ENCODE results near the gene DUSP28. TPM values are rescaled to one million over a fixed set of nuclear protein-coding genes. Genes with fewer than 3 reads are reported as not detected.

The DUSP28 gene
- total and polyA plus RNA-seq, 10 of the 15 experiments (the other 5 are each of a cell fraction or from before 2014, with no cell fraction given) = 2.5 to 12.5 (median 6.4) TPM

DNA sequence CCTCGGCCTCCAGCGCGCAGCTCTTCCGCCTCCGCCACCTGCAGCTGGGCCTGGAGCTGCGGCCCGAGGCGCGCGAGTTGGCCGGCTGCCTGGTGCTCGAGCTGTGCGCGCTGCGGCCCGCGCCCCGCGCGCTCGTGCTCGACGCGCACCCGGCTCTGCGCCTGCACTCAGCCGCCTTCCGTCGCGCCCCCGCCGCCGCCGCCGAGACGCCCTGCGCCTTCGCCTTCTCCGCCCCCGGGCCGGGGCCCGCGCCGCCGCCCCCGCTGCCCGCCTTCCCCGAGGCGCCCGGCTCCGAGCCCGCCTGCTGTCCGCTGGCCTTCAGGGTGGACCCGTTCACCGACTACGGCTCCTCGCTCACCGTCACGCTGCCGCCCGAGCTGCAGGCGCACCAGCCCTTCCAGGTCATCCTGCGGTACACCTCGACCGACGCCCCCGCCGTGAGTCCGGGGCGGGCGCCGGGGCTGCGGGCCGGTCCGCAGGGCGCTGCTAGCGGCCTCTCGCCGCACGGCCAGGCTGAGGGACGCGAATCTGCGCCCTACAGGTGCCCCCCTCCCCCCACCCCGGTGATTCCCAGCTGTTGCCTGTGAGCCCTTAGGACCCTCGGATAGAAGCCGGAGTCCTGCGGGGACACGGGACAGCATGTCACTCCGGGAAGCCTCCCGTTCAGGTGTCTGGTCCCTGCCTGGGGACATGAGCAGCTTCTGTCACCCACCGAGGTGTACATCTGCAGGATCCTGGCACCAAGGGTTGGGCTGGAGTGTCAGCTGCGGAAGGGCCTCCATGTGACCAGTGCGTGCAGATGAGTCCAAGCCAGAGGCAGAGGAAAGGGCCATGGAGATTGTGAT lies 8.7 kb downstream of the DUSP28 start (continued):
- TF ChIP-seq, protein P1, sequence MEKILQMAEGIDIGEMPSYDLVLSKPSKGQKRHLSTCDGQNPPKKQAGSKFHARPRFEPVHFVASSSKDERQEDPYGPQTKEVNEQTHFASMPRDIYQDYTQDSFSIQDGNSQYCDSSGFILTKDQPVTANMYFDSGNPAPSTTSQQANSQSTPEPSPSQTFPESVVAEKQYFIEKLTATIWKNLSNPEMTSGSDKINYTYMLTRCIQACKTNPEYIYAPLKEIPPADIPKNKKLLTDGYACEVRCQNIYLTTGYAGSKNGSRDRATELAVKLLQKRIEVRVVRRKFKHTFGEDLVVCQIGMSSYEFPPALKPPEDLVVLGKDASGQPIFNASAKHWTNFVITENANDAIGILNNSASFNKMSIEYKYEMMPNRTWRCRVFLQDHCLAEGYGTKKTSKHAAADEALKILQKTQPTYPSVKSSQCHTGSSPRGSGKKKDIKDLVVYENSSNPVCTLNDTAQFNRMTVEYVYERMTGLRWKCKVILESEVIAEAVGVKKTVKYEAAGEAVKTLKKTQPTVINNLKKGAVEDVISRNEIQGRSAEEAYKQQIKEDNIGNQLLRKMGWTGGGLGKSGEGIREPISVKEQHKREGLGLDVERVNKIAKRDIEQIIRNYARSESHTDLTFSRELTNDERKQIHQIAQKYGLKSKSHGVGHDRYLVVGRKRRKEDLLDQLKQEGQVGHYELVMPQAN (conservative IDR thresholded peaks at IDR 0.05) = 0 out of 2 replicates have a peak, but pooled peaks have one; percentile 33
- TF ChIP-seq SIX5 (IDR thresholded peaks at IDR 0.05; ENCODE audit: low read depth, low read length, severe bottlenecking) (no peak), TAF1 (IDR thresholded peaks at IDR 0.05; ENCODE audit: borderline replicate concordance, low read depth, low read length) (0 out of 2 replicates have a peak, but pooled peaks have one; percentile 22), ZNF207 (IDR thresholded peaks at IDR 0.05; ENCODE audit: borderline replicate concordance) (0 out of 2 replicates have a peak, but pooled peaks have one; percentile 43), JUNB (IDR thresholded peaks at IDR 0.05) (no peak)
- TF ChIP-seq, protein P2, sequence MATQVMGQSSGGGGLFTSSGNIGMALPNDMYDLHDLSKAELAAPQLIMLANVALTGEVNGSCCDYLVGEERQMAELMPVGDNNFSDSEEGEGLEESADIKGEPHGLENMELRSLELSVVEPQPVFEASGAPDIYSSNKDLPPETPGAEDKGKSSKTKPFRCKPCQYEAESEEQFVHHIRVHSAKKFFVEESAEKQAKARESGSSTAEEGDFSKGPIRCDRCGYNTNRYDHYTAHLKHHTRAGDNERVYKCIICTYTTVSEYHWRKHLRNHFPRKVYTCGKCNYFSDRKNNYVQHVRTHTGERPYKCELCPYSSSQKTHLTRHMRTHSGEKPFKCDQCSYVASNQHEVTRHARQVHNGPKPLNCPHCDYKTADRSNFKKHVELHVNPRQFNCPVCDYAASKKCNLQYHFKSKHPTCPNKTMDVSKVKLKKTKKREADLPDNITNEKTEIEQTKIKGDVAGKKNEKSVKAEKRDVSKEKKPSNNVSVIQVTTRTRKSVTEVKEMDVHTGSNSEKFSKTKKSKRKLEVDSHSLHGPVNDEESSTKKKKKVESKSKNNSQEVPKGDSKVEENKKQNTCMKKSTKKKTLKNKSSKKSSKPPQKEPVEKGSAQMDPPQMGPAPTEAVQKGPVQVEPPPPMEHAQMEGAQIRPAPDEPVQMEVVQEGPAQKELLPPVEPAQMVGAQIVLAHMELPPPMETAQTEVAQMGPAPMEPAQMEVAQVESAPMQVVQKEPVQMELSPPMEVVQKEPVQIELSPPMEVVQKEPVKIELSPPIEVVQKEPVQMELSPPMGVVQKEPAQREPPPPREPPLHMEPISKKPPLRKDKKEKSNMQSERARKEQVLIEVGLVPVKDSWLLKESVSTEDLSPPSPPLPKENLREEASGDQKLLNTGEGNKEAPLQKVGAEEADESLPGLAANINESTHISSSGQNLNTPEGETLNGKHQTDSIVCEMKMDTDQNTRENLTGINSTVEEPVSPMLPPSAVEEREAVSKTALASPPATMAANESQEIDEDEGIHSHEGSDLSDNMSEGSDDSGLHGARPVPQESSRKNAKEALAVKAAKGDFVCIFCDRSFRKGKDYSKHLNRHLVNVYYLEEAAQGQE (IDR thresholded peaks at IDR 0.05; ENCODE audit: low read depth, low read length) = no peak
- TF ChIP-seq, protein P3, sequence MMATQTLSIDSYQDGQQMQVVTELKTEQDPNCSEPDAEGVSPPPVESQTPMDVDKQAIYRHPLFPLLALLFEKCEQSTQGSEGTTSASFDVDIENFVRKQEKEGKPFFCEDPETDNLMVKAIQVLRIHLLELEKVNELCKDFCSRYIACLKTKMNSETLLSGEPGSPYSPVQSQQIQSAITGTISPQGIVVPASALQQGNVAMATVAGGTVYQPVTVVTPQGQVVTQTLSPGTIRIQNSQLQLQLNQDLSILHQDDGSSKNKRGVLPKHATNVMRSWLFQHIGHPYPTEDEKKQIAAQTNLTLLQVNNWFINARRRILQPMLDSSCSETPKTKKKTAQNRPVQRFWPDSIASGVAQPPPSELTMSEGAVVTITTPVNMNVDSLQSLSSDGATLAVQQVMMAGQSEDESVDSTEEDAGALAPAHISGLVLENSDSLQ (IDR thresholded peaks at IDR 0.05) = no peak
